Tibial artery (tissue), 4 donors: ENCODE measurements around the gene OCIAD2.

Source experiments
- DNase-seq, 2 donors: peaks; one replicate each; pipeline ENCODE4 v3.0.0-alpha.2; 2019
- H3K27ac ChIP-seq, 2 donors: fragments of 200-600 bp; sonication (generic) in 1 of 2; 1 replicate in 1 of 2; 2 replicates in 1 of 2; pipeline ENCODE4 v1.5.1; 2018 to 2019; ENCODE audit warnings: mild to moderate bottlenecking in 1 of 2
- H3K27me3 ChIP-seq, 2 donors: fragments of 200-600 bp; sonication (generic) in 1 of 2; one replicate each; pipeline versions ENCODE4 v1.5.1 to v1.6.0; 2016 to 2019
- H3K36me3 ChIP-seq, 3 donors: fragments of 200-600 bp; sonication (generic) in 2 of 3; one replicate each; pipeline ENCODE4 v1.5.1; 2016 to 2019; ENCODE audit warnings: mild to moderate bottlenecking in 2 of 3
- H3K4me1 ChIP-seq, 4 donors: fragments of 200-600 bp; sonication (generic) in 2 of 4; 1 replicate in 3 of 4; 2 replicates in 1 of 4; pipeline ENCODE4 v1.5.1; 2016 to 2019
- H3K4me3 ChIP-seq, 2 donors: fragments of 200-600 bp; sonication (generic) in 1 of 2; 1 replicate in 1 of 2; 2 replicates in 1 of 2; pipeline ENCODE4 v1.5.1; 2018 to 2019; ENCODE audit warnings: mild to moderate bottlenecking in 2 of 2
- H3K9me3 ChIP-seq, 3 donors: fragments of 200-600 bp; sonication (generic) in 1 of 3; one replicate each; pipeline ENCODE4 v1.5.1; 2016 to 2019
- CTCF ChIP-seq, 2 experiments: fragments of 200-600 bp in 1 of 2; fragments of 450-650 bp in 1 of 2; IDR thresholded peaks; one replicate each; pipeline ENCODE4 v1.5.1; 2017 to 2019; ENCODE audit warnings: antibody characterized with exemption in 2 of 2, mild to moderate bottlenecking in 1 of 2, moderate library complexity in 1 of 2
- intact Hi-C: fragments of 100-400 bp; cut with DNase I; formaldehyde crosslinking; loops from one replicate; pipeline ENCODE4 v1.15.0; 2023; ENCODE audit warnings: low total_unique reads

The OCIAD2 gene

GRCh38 chr4:48907706-48908477 is 1.3 kb upstream of the OCIAD2 start:
- Histone ChIP-seq H3K4me1 (peaks cover 0 to 14% (median 10%) of the 10 kb centered on the region in 4 donors), H3K27ac (no peak overlapping the region), H3K4me3 (no peak overlapping the region), H3K9me3 (no peaks in the 10 kb centered on the region), H3K27me3 (no peaks in the 10 kb centered on the region), H3K36me3 (peaks cover 0 to 2% (median 0%) of the 10 kb centered on the region in 3 donors)
- TF ChIP-seq CTCF (IDR thresholded peaks at IDR 0.05), result no peak
- intact Hi-C loops, result no loop called here
- no peak for DNase-seq

GRCh38 chr4:48905363-48906015 is 1.1 kb downstream of the OCIAD2 start:
- no peak for DNase-seq
- peak overlapping the region; percentile 70 to 91 for H3K4me3 ChIP-seq
- peaks cover 0 to 15% (median 0%) of the 10 kb centered on the region in 3 donors for H3K36me3 ChIP-seq
- H3K9me3 ChIP-seq, result no peaks in the 10 kb centered on the region
- intact Hi-C loops, result no loop called here
- H3K27ac ChIP-seq, result no peak overlapping the region
- H3K27me3 ChIP-seq, result no peaks in the 10 kb centered on the region
- no peak for TF ChIP-seq CTCF (IDR thresholded peaks at IDR 0.05)
- H3K4me1 ChIP-seq, result peaks cover 0 to 14% (median 10%) of the 10 kb centered on the region in 4 donors

- peaks cover 0 to 15% (median 0%) of the 10 kb centered on the region in 3 donors for H3K36me3 ChIP-seq
- peaks cover 0 to 14% (median 10%) of the 10 kb centered on the region in 4 donors for H3K4me1 ChIP-seq
- H3K27me3 ChIP-seq, result no peaks in the 10 kb centered on the region
- DNase-seq, result no peak
- no peak for TF ChIP-seq CTCF (IDR thresholded peaks at IDR 0.05)
- intact Hi-C loops, result no loop called here
- H3K4me3 ChIP-seq, result no peak overlapping the region
- H3K9me3 ChIP-seq, result no peaks in the 10 kb centered on the region
- no peak overlapping the region for H3K27ac ChIP-seq
These were observed 1.9 kb downstream of the OCIAD2 start for GRCh38 chr4:48904541-48905142.

GRCh38 chr4:48904101-48904500 is 2.5 kb downstream of the OCIAD2 start:
- Histone ChIP-seq H3K27me3 (no peaks in the 10 kb centered on the region), H3K9me3 (no peaks in the 10 kb centered on the region), H3K27ac (no peak overlapping the region), H3K4me1 (peaks cover 0 to 14% (median 10%) of the 10 kb centered on the region in 4 donors), H3K4me3 (no peak overlapping the region), H3K36me3 (peaks cover 0 to 15% (median 0%) of the 10 kb centered on the region in 3 donors)
- DNase-seq, result no peak
- intact Hi-C loops, result no loop called here
- TF ChIP-seq CTCF (IDR thresholded peaks at IDR 0.05), result no peak

GRCh38 chr4:48902266-48902665 is 4.3 kb downstream of the OCIAD2 start:
- no peak for TF ChIP-seq CTCF (IDR thresholded peaks at IDR 0.05)
- Histone ChIP-seq H3K27ac (no peak overlapping the region), H3K4me3 (no peak overlapping the region), H3K4me1 (peaks cover 0 to 14% (median 10%) of the 10 kb centered on the region in 4 donors), H3K9me3 (no peaks in the 10 kb centered on the region), H3K27me3 (no peaks in the 10 kb centered on the region), H3K36me3 (peaks cover 0 to 15% (median 0%) of the 10 kb centered on the region in 3 donors)
- DNase-seq, result no peak
- intact Hi-C loops, result no loop called here
